GM12878 (cell line): ENCODE measurements around the gene CGN. TPM values are rescaled to one million over a fixed set of nuclear protein-coding genes. Genes with fewer than 3 reads are reported as not detected.

Experiments used
- ATAC-seq: fragments of 200-7000 bp; cut with Tn5 transposase; 3 replicates; pipeline ENCODE4 v1.9.1; 2020; ENCODE audit warnings: mild to moderate bottlenecking, moderate library complexity
- BruUV-seq: library from RNA; stranded (reverse); fragments of 400-500 nt; replicated peaks from 2 replicates; lab custom pipeline; 2021; lab: Mats Ljungman, UMichigan
- CTCF ChIA-PET: fragments of 300-600 bp; sonication (Branson Sonifier 250); formaldehyde crosslinking; extraction: SDS; loops from one replicate; lab custom pipeline; 2021; ENCODE audit warnings: inconsistent platforms; lab: Yijun Ruan, JAX
- POLR2A ChIA-PET: fragments of 350-600 bp; formaldehyde crosslinking; extraction: SDS; loops from one replicate; lab custom pipeline; 2021; ENCODE audit warnings: inconsistent platforms; lab: Charles Lee
- RAD21 ChIA-PET: fragments of 300-600 bp; sonication (Branson Sonifier 250); formaldehyde crosslinking; loops from one replicate; lab custom pipeline; 2023; ENCODE audit warnings: antibody characterized with exemption; ENCODE audit not compliant: unreplicated experiment; lab: Charles Lee
- SMC1A ChIA-PET: fragments of 300-600 bp; sonication (Branson Sonifier 250); formaldehyde crosslinking; loops from one replicate; lab custom pipeline; 2023; ENCODE audit not compliant: unreplicated experiment, uncharacterized antibody; lab: Charles Lee
- DNase-seq: peaks from one replicate; pipeline ENCODE4 v3.0.0-alpha.2; 2011; ENCODE audit warnings: low read depth, low spot score
- FAIRE-seq: peaks from 3 replicates; lab custom pipeline; 2011; peaks lifted over from hg19 to GRCh38; lab: Jason Lieb, UNC
- H2AFZ ChIP-seq: 2 replicates; pipeline ENCODE4 v1.6.0; 2011; ENCODE audit warnings: low read depth, low read length, control low read depth; ENCODE audit not compliant: control insufficient read depth
- H3K27ac ChIP-seq: 2 replicates; pipeline ENCODE4 v1.5.1; 2011; ENCODE audit warnings: control low read depth; ENCODE audit not compliant: control insufficient read depth, insufficient read depth
- H3K27me3 ChIP-seq, 2 experiments: replicated peaks in 1 of 2; 2 replicates each; pipeline versions ENCODE4 v1.6.0 to v1.6.1; 2011; ENCODE audit warnings: low read length in 1 of 2; ENCODE audit not compliant: control insufficient read depth in 2 of 2, insufficient read depth in 2 of 2
- H3K36me3 ChIP-seq, 2 experiments: 2 replicates each; pipeline ENCODE4 v1.5.1; 2011; ENCODE audit warnings: low read length in 1 of 2; ENCODE audit not compliant: control insufficient read depth in 2 of 2, insufficient read depth in 2 of 2
- H3K4me1 ChIP-seq: 2 replicates; pipeline ENCODE4 v1.6.1; 2011; ENCODE audit warnings: mild to moderate bottlenecking, low read length, moderate library complexity, mixed read lengths; ENCODE audit not compliant: control insufficient read depth, insufficient read depth
- H3K4me2 ChIP-seq: 2 replicates; pipeline ENCODE4 v1.6.0; 2011; ENCODE audit warnings: control low read depth; ENCODE audit not compliant: control insufficient read depth, insufficient read depth
- H3K4me3 ChIP-seq: fragments of 200-600 bp; sonication (generic); 2 replicates; pipeline ENCODE4 v1.5.1; 2016
- H3K79me2 ChIP-seq: 2 replicates; pipeline ENCODE4 v1.6.0; 2011; ENCODE audit warnings: low read length; ENCODE audit not compliant: control insufficient read depth, insufficient read depth
- H3K9ac ChIP-seq: 2 replicates; pipeline ENCODE4 v1.8.0; 2011; ENCODE audit warnings: low read length, control low read depth, mixed read lengths; ENCODE audit not compliant: control insufficient read depth, insufficient read depth
- H3K9me3 ChIP-seq: replicated peaks from 3 replicates; pipeline ENCODE4 v1.5.1; 2011; ENCODE audit warnings: mild to moderate bottlenecking, low read length; ENCODE audit not compliant: control insufficient read depth, insufficient read depth
- H4K20me1 ChIP-seq: 2 replicates; pipeline ENCODE4 v1.6.0; 2011; ENCODE audit not compliant: control insufficient read depth, insufficient read depth
- GATAD2B ChIP-seq: fragments of 450-650 bp; conservative IDR thresholded peaks from 2 replicates; pipeline ENCODE4 v1.6.1; 2017; ENCODE audit warnings: low read depth, mild to moderate bottlenecking, moderate library complexity
- HCFC1 ChIP-seq: fragments of 150-350 bp; IDR thresholded peaks from 2 replicates; pipeline ENCODE4 v1.6.1; 2014; ENCODE audit warnings: low read length
- HDAC6 ChIP-seq: fragments of 200-600 bp; sonication (generic); IDR thresholded peaks from one replicate; pipeline ENCODE4 v1.8.0; 2017; ENCODE audit warnings: antibody characterized with exemption; ENCODE audit not compliant: unreplicated experiment
- JUNB ChIP-seq: IDR thresholded peaks from 2 replicates; pipeline ENCODE4 v1.6.1; 2016; ENCODE audit warnings: antibody characterized with exemption, mild to moderate bottlenecking
- MYB ChIP-seq: fragments of 150-350 bp; IDR thresholded peaks from 2 replicates; pipeline ENCODE4 v1.6.1; 2014; ENCODE audit warnings: mild to moderate bottlenecking, low read depth, low read length, borderline replicate concordance
- PBX3 ChIP-seq: IDR thresholded peaks from 2 replicates; pipeline ENCODE4 v1.6.1; 2011; ENCODE audit warnings: mild to moderate bottlenecking, low read depth, low read length, moderate library complexity; ENCODE audit not compliant: insufficient replicate concordance
- SPI1 ChIP-seq: IDR thresholded peaks from 2 replicates; pipeline ENCODE4 v1.6.1; 2011; ENCODE audit warnings: low read depth, mild to moderate bottlenecking, low read length, moderate library complexity, borderline replicate concordance; ENCODE audit not compliant: insufficient read depth
- ZBTB11 ChIP-seq: fragments of 450-650 bp; formaldehyde crosslinking; IDR thresholded peaks from 2 replicates; pipeline ENCODE4 v1.5.0; 2022; ENCODE audit warnings: mild to moderate bottlenecking, missing genetic modification characterization
- ZBTB33 ChIP-seq: fragments of 450-650 bp; IDR thresholded peaks from 2 replicates; pipeline ENCODE4 v1.6.1; 2017; ENCODE audit warnings: mild to moderate bottlenecking
- ZNF24 ChIP-seq: fragments of 450-650 bp; IDR thresholded peaks from 2 replicates; pipeline ENCODE4 v1.6.1; 2017; ENCODE audit warnings: antibody characterized with exemption, mild to moderate bottlenecking
- WGBS: methylation state at CpG from one replicate; pipeline ENCODE4 v1.1.6; 2016; ENCODE audit warnings: low lambda C conversion rate; ENCODE audit not compliant: insufficient replicate concordance, insufficient coverage; ENCODE audit errors: missing lambda C conversion rate; 5-methylcytosine and 5-hydroxymethylcytosine counted together
- in situ Hi-C: fragments of 300-500 bp; cut with MboI; formaldehyde crosslinking; loops from 9 replicates; pipeline ENCODE4 v1.14.3; 2018; ENCODE audit warnings: mixed read lengths
- intact Hi-C: fragments of 100-400 bp; cut with micrococcal nuclease; formaldehyde crosslinking; loops from one replicate; pipeline ENCODE4 v1.14.2; 2022; ENCODE audit not compliant: unreplicated experiment
- polyA plus RNA-seq, 11 experiments: library from polyadenylated mRNA; depleted of rRNA in 4 of 11; unstranded in 6 of 11; stranded (reverse) in 5 of 11; fragments of >200 nt; fragmentation: Nextera tagmentation in 4 of 11; fragmentation: Illumina TruSeq in 1 of 11; extraction: Ambion mirVana in 4 of 11; extraction: Trizol in 1 of 11; gene quantifications; 1 replicate in 1 of 11; 2 replicates in 10 of 11; pipeline versions ENCODE4 v1.2.1 to v1.2.3, GENCODE V29; 2011 to 2016; ENCODE audit warnings: inconsistent platforms in 2 of 11, missing spikeins in 2 of 11, low read depth in 1 of 11
- total RNA-seq, 4 experiments: library from RNA; depleted of rRNA in 3 of 4; stranded (reverse); fragments of >200 nt in 3 of 4; fragmentation: Illumina TruSeq in 1 of 4; extraction: Trizol in 1 of 4; gene quantifications; 2 replicates each; pipeline versions ENCODE4 v1.2.1 to v1.2.3, GENCODE V29; 2013 to 2021

CGN gene
- total and polyA plus RNA-seq, 10 of the 15 experiments (the other 5 are each of a cell fraction or from before 2014, with no cell fraction given): 0.11 to 6.5 (median 3.4) TPM

GRCh38 chr1:151570819-151571218, 59.6 kb downstream of the CGN start:
- Histone ChIP-seq H3K4me2 (no peak overlapping the region), H3K36me3 (no peaks in the 10 kb centered on the region), H3K4me1 (peaks cover 4% of the 10 kb centered on the region; the same call in 1 of the 2 replicates), H3K4me3 (no peak overlapping the region), H4K20me1 (no peaks in the 10 kb centered on the region), H3K27me3 (no peaks in the 10 kb centered on the region), H3K27ac (no peak overlapping the region), H3K9me3 (no peaks in the 10 kb centered on the region), H3K79me2 (no peaks in the 10 kb centered on the region), H2AFZ (no peak overlapping the region), H3K9ac (no peak overlapping the region)
- intact Hi-C loops: no loop called here
- no peak for DNase-seq
- in situ Hi-C loops: no loop called here
- no peak for ATAC-seq
- TF ChIP-seq ZBTB33: no peak
- no peak for TF ChIP-seq ZNF24
- TF ChIP-seq HDAC6: no peak
- TF ChIP-seq PBX3: no peak
- TF ChIP-seq JUNB: no peak
- no peak for TF ChIP-seq ZBTB11 (CRISPR knock-in tag)
- TF ChIP-seq MYB: no peak
- no peak for TF ChIP-seq GATAD2B
- TF ChIP-seq HCFC1: no peak
- no peak for TF ChIP-seq SPI1
- WGBS: 6% methylated on average over 1 of the region's 1 CpG
- ChIA-PET CTCF (interaction anchor here (1.0 to 1.4 kb wide), 2 partner anchors 23 kb away, joined by 4 read pairs; no protein-coding TSS in a partner anchor), RAD21 (no interaction called here), POLR2A (no interaction called here), SMC1A (interaction anchor here (0.9 kb wide), 1 partner anchor 19 kb away, joined by 3 read pairs; no protein-coding TSS in a partner anchor)
- no TSS peak for BruUV-seq
- FAIRE-seq: no peak
